ENCODE data around the gene FIBP. TPM values are rescaled to one million over a fixed set of nuclear protein-coding genes. Genes with fewer than 3 reads are reported as not detected.

Gene FIBP
- total and polyA plus RNA-seq, 2 of the 8 experiments (the other 6 are each of a cell fraction or from before 2014, with no cell fraction given): 74.3 to 173 TPM

DNA sequence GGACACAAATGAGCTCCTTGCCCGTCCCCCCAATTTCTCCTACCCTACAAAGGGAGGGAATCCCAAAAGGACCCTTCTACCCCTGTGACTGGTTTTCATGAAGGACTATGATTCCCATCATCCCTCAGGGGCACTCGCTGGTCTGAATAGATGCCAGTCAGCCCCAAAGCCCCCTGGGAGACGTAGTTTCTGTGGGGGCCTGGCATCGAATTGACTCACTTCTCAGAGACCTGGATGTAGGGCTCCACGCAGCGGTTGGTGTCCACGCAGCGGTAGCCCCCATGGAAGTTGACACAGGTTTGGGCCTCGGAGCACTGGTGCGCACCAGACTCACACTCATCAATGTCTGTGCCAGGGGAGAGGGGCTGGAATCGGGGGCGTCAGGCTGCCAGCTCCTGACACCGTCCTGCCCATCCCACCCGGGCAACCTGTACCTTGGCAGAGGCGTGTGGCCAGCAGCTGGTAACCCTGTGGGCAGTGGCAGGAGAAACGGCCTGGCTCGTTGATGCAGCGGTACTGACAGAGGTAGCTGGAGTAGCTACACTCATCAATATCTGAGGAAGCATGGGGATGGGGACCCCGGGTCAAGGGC is 20.1 kb downstream of the FIBP start:
- H3K4me3 ChIP-seq (ENCODE audit: extremely low read depth in 1 of 4, insufficient read depth in 2 of 4, low read depth in 3 of 4, low read length in 4 of 4): peak overlapping the region; percentile 64 to 74 (median 74)
- TF ChIP-seq SIN3A (conservative IDR thresholded peaks at IDR 0.05 in 1 of 2, IDR thresholded peaks at IDR 0.05 in 1 of 2; ENCODE audit: low read depth in 1 of 2, low read length in 2 of 2): peak in 1 of 2 experiments; percentile 31; a peak in 1 of 4 replicates
- TF ChIP-seq TAF7 (optimal IDR thresholded peaks at IDR 0.05; ENCODE audit: borderline replicate concordance, low read depth, low read length): no peak
- TF ChIP-seq SP4 (IDR thresholded peaks at IDR 0.05; ENCODE audit: low read length): 0 out of 2 replicates have a peak, but pooled peaks have one; percentile 34
- TF ChIP-seq GTF2F1 (IDR thresholded peaks at IDR 0.05; ENCODE audit: borderline replicate concordance, low read depth, low read length): no peak
- TF ChIP-seq POLR2A (IDR thresholded peaks at IDR 0.05; ENCODE audit: control extremely low read depth in 1 of 2, low read depth in 2 of 2, low read length in 2 of 2): peak in 1 of 2 experiments; percentile 59; a peak in 2 of 3 replicates
- TF ChIP-seq POLR2AphosphoS5 (IDR thresholded peaks at IDR 0.05; ENCODE audit: low read depth, low read length): peak; percentile 21; the same call in 1 of the 2 replicates
- TF ChIP-seq POU5F1 (IDR thresholded peaks at IDR 0.05; ENCODE audit: low read depth, low read length): no peak
- TF ChIP-seq, protein P1, sequence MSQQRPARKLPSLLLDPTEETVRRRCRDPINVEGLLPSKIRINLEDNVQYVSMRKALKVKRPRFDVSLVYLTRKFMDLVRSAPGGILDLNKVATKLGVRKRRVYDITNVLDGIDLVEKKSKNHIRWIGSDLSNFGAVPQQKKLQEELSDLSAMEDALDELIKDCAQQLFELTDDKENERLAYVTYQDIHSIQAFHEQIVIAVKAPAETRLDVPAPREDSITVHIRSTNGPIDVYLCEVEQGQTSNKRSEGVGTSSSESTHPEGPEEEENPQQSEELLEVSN (IDR thresholded peaks at IDR 0.05): no peak
- TF ChIP-seq KDM4A (IDR thresholded peaks at IDR 0.05; ENCODE audit: low read depth, low read length, severe bottlenecking): peak; percentile 9
- peak; percentile 96 for TF ChIP-seq SIX5 (IDR thresholded peaks at IDR 0.05; ENCODE audit: low read depth, low read length)
- TF ChIP-seq CHD2 (IDR thresholded peaks at IDR 0.05; ENCODE audit: low read length): 0 out of 2 replicates have a peak, but pooled peaks have one; percentile 12

More for the DNA sequence above, 20.1 kb downstream of the FIBP start:
- Histone ChIP-seq H4K8ac (ENCODE audit: extremely low read depth, insufficient read depth, low read length) (peak overlapping the region; percentile 54), H2BK15ac (ENCODE audit: low read length) (peak overlapping the region; percentile 81; the same call in 1 of the 2 replicates), H2BK5ac (ENCODE audit: low read depth, low read length) (no peak overlapping the region), H3K4me2 (ENCODE audit: insufficient read depth in 1 of 2, low read depth in 2 of 2, low read length in 2 of 2) (peak overlapping the region; percentile 86 to 93), H3K4me1 (replicated peaks in 1 of 4; ENCODE audit: control insufficient read depth in 3 of 4, insufficient read depth in 4 of 4, low read length in 3 of 4) (peaks cover 0 to 9% (median 3%) of the 10 kb centered on the region in 4 experiments; a peak in 5 of 7 replicates), H4K91ac (replicated peaks; ENCODE audit: insufficient read length, low read length) (peak overlapping the region; percentile 47), H3K79me1 (ENCODE audit: low read depth, low read length) (no peaks in the 10 kb centered on the region; the same call in 1 of the 2 replicates), H3K27me3 (replicated peaks in 1 of 4; ENCODE audit: control insufficient read depth in 3 of 4, extremely low read depth in 1 of 4, insufficient read depth in 3 of 4, low read length in 3 of 4) (peaks cover 0 to 30% (median 14%) of the 10 kb centered on the region in 4 experiments; a peak in 4 of 7 replicates), H3K56ac (replicated peaks; ENCODE audit: insufficient read length, low read depth, low read length) (no peak overlapping the region), H2BK120ac (replicated peaks; ENCODE audit: low read depth, low read length) (no peak overlapping the region), H3K79me2 (ENCODE audit: control insufficient read depth in 1 of 2, insufficient read depth in 2 of 2, low read length in 2 of 2) (no peaks in the 10 kb centered on the region), H2AFZ (ENCODE audit: low read length) (no peak overlapping the region), H3K27ac (ENCODE audit: low read depth, low read length) (no peak overlapping the region), H3K23ac (ENCODE audit: insufficient read length) (no peak overlapping the region), H4K5ac (ENCODE audit: insufficient read length, low read depth, low read length) (no peak overlapping the region), H3K9me3 (ENCODE audit: insufficient read depth in 2 of 2, low read depth in 1 of 2, low read length in 1 of 2) (no peaks in the 10 kb centered on the region), H2BK20ac (ENCODE audit: low read length) (0 out of 2 replicates have a peak overlapping the region, but pooled peaks have one; percentile 18), H2BK12ac (ENCODE audit: low read depth, low read length) (peak overlapping the region; percentile 50; the same call in 1 of the 2 replicates), H3K9ac (replicated peaks in 1 of 4; ENCODE audit: extremely low read depth in 1 of 4, low read depth in 3 of 4, low read length in 3 of 4) (no peak overlapping the region), H4K20me1 (replicated peaks in 1 of 2; ENCODE audit: control insufficient read depth in 1 of 2, insufficient read depth in 2 of 2, low read length in 2 of 2) (peaks cover 0 to 2% of the 10 kb centered on the region in 2 experiments), H2AK5ac (ENCODE audit: low read depth, low read length) (no peak overlapping the region; the same call in 1 of the 2 replicates), H3K14ac (ENCODE audit: insufficient read length) (no peak overlapping the region), H3K23me2 (ENCODE audit: low read depth, low read length) (peaks cover 8% of the 10 kb centered on the region; the same call in 1 of the 2 replicates), H3K36me3 (ENCODE audit: control insufficient read depth in 2 of 4, insufficient read depth in 4 of 4, low read length in 3 of 4) (peaks cover 5 to 17% (median 14%) of the 10 kb centered on the region in 4 experiments), H3K4ac (replicated peaks; ENCODE audit: insufficient read length, low read depth, low read length) (no peak overlapping the region), H3K18ac (ENCODE audit: extremely low read depth, low read length) (peak overlapping the region; percentile 29; the same call in 1 of the 2 replicates)
- ChIA-PET POLR2A (ENCODE audit: partially characterized antibody) (interaction anchor here (0.6 to 39.7 kb wide), 7 partner anchors 7 to 140 kb away, joined by 3 to 1071 read pairs (median 6); partner anchors contain the start of genes BANF1, CCDC85B, CFL1 and CTSW), CTCF (ENCODE audit: partially characterized antibody) (interaction anchor here (1.3 to 8.9 kb wide), 7 partner anchors 8 to 144 kb away, joined by 3 to 210 read pairs (median 4); partner anchors contain the start of genes CCDC85B, CFL1, CST6 and FIBP)
- FAIRE-seq (peak; percentile 85), DNase-seq (ENCODE audit: low read depth in 1 of 2, low spot score in 2 of 2) (no peak)
- WGBS, 2 experiments (ENCODE audit: extremely low coverage in 1 of 2, insufficient coverage in 1 of 2, insufficient read length in 1 of 2, insufficient replicate concordance in 2 of 2, low coverage in 1 of 2, low lambda C conversion rate in 2 of 2, missing lambda C conversion rate in 1 of 2): 48% methylated on average over 19 of the region's 19 CpGs; no CpG with 5 or more reads in 1 of the 2 experiments
